Ovary (tissue), 9 donors: ENCODE measurements around the gene TSG101. TPM values are rescaled to one million over a fixed set of nuclear protein-coding genes. Genes with fewer than 3 reads are reported as not detected.

Source experiments
- DNase-seq, 5 donors: peaks; one replicate each; pipeline ENCODE4 v3.0.0-alpha.2; 2019 to 2020
- H3K27ac ChIP-seq, 2 donors: fragments of 200-600 bp; one replicate each; pipeline versions ENCODE4 v1.5.1 to v1.8.0; 2019 to 2022
- H3K27me3 ChIP-seq: fragments of 200-600 bp; one replicate; pipeline ENCODE4 v1.8.0; 2022
- H3K36me3 ChIP-seq: fragments of 200-600 bp; sonication (generic); one replicate; pipeline ENCODE4 v1.5.1; 2019
- H3K4me1 ChIP-seq: one replicate; pipeline ENCODE4 v1.8.1; 2013; ENCODE audit warnings: mild to moderate bottlenecking, moderate library complexity; ENCODE audit not compliant: insufficient read depth
- H3K4me3 ChIP-seq: fragments of 200-600 bp; sonication (generic); one replicate; pipeline ENCODE4 v1.5.1; 2017
- H3K9me3 ChIP-seq, 2 donors: fragments of 200-600 bp in 1 of 2; sonication (generic) in 1 of 2; one replicate each; pipeline versions ENCODE4 v1.5.1 to v1.8.1; 2013 to 2019; ENCODE audit warnings: mild to moderate bottlenecking in 1 of 2, moderate library complexity in 1 of 2
- CTCF ChIP-seq, 3 donors: fragments of 450-650 bp in 2 of 3; fragments of 200-600 bp in 1 of 3; IDR thresholded peaks; one replicate each; pipeline versions ENCODE4 v1.5.1 to v1.8.0; 2016 to 2022; ENCODE audit warnings: antibody characterized with exemption in 3 of 3, mild to moderate bottlenecking in 1 of 3
- EP300 ChIP-seq: sonication (generic); formaldehyde crosslinking; IDR thresholded peaks from one replicate; pipeline ENCODE4 v1.6.1; 2017; ENCODE audit warnings: antibody characterized with exemption
- POLR2A ChIP-seq: fragments of 450-650 bp; IDR thresholded peaks from one replicate; pipeline ENCODE4 v1.6.1; 2017; ENCODE audit warnings: antibody characterized with exemption, mild to moderate bottlenecking, moderate library complexity
- WGBS, 3 donors: extraction: QIAGEN DNeasy Blood & Tissue Kit in 1 of 3; methylation state at CpG; one replicate each; pipeline versions ENCODE4 v1.1.5 to v1.1.7; 2013 to 2017; 5-methylcytosine and 5-hydroxymethylcytosine counted together
- intact Hi-C, 4 donors: fragments of 100-400 bp; cut with DNase I; formaldehyde crosslinking; loops; one replicate each; pipeline versions ENCODE4 v1.11.0 to v1.15.1; 2022 to 2023
- polyA plus RNA-seq, 2 donors: library from polyadenylated mRNA; stranded (reverse); fragments of 200-250 nt in 1 of 2; fragments of 350-450 nt in 1 of 2; fragmentation: Illumina TruSeq in 1 of 2; extraction: RNeasy Lipid Tissue Mini Kit (QIAGEN cat#74804) in 1 of 2; gene quantifications; one replicate each; pipeline ENCODE4 v1.2.3, GENCODE V29; 2013 to 2014
- total RNA-seq, 7 donors: library from RNA; depleted of rRNA in 2 of 7; stranded (reverse); fragments of >200 nt in 2 of 7; fragmentation: NEBNext Ultra II Directional in 3 of 7; extraction: Animal tissue kit (Norgen Biotek cat#: 25700) in 3 of 7; gene quantifications; one replicate each; pipeline versions ENCODE4 v1.1.0 to v1.2.4, GENCODE V29; 2016 to 2023
- donor health status: DM: no; HTN: no; CAD: no; lungs with moderate emphysema.
- donor health status: DM: no; HTN: no; CAD: no.
- donor health status: Bipolar disorder and iron deficiency.
- donor health status: DM: yes; HTN: yes; CAD: no.
- donor health status: DM: no; HTN: no; CAD: no.
- donor health status: DM: yes; HTN: yes; CAD: no.

TSG101 gene
- total and polyA plus RNA-seq, 9 donors = 36.2 to 129 (median 46.3) TPM

- no peaks in the 10 kb centered on the region for H3K27me3 ChIP-seq
- H3K4me1 ChIP-seq = peaks cover 1% of the 10 kb centered on the region
- no peak overlapping the region for H3K4me3 ChIP-seq
- no peaks in the 10 kb centered on the region for H3K36me3 ChIP-seq
- H3K9me3 ChIP-seq = no peaks in the 10 kb centered on the region
- H3K27ac ChIP-seq = no peak overlapping the region
- intact Hi-C loops = no loop called here
- 90 to 95% (median 94%) methylated on average over 4 of the region's 4 CpGs for WGBS, 3 donors
- no peak for DNase-seq
- TF ChIP-seq CTCF (IDR thresholded peaks at IDR 0.05) (no peak), EP300 (no peak), POLR2A (no peak)
Measured at GRCh38 chr11:18495703-18496102, 31.0 kb downstream of the TSG101 start.

- no peak overlapping the region for H3K27ac ChIP-seq
Measured at GRCh38 chr11:18495271-18495670, 31.5 kb downstream of the TSG101 start.

GRCh38 chr11:18493310-18493709 is 33.4 kb downstream of the TSG101 start:
- Histone ChIP-seq H3K4me3 (no peak overlapping the region), H3K27ac (no peak overlapping the region), H3K27me3 (no peaks in the 10 kb centered on the region), H3K9me3 (no peaks in the 10 kb centered on the region), H3K36me3 (no peaks in the 10 kb centered on the region), H3K4me1 (peaks cover 1% of the 10 kb centered on the region)
- DNase-seq = no peak
- TF ChIP-seq EP300 (no peak), CTCF (IDR thresholded peaks at IDR 0.05) (no peak), POLR2A (no peak)
- intact Hi-C loops = no loop called here
- 66 to 84% (median 68%) methylated on average over 4 of the region's 4 CpGs for WGBS, 3 donors

More at GRCh38 chr11:18495271-18495670, 31.5 kb downstream of the TSG101 start:
- H3K27me3 ChIP-seq = no peaks in the 10 kb centered on the region
- H3K9me3 ChIP-seq = no peaks in the 10 kb centered on the region
- H3K36me3 ChIP-seq = no peaks in the 10 kb centered on the region
- peaks cover 1% of the 10 kb centered on the region for H3K4me1 ChIP-seq
- no peak for TF ChIP-seq EP300
- no peak for TF ChIP-seq POLR2A
- no peak for TF ChIP-seq CTCF (IDR thresholded peaks at IDR 0.05)
- DNase-seq = no peak
- H3K4me3 ChIP-seq = no peak overlapping the region
- intact Hi-C loops = no loop called here

- peaks cover 1% of the 10 kb centered on the region for H3K4me1 ChIP-seq
- H3K9me3 ChIP-seq = no peaks in the 10 kb centered on the region
- H3K36me3 ChIP-seq = no peaks in the 10 kb centered on the region
- no peak overlapping the region for H3K4me3 ChIP-seq
- intact Hi-C loops = no loop called here
- H3K27me3 ChIP-seq = no peaks in the 10 kb centered on the region
- no peak overlapping the region for H3K27ac ChIP-seq
- TF ChIP-seq EP300 (no peak), CTCF (IDR thresholded peaks at IDR 0.05) (no peak), POLR2A (no peak)
- no peak for DNase-seq
Measured at GRCh38 chr11:18492888-18493287, 33.9 kb downstream of the TSG101 start.

- no peak overlapping the region for H3K27ac ChIP-seq
- no peaks in the 10 kb centered on the region for H3K27me3 ChIP-seq
- intact Hi-C loops = no loop called here
- no peak overlapping the region for H3K4me3 ChIP-seq
- H3K4me1 ChIP-seq = peaks cover 1% of the 10 kb centered on the region
- H3K36me3 ChIP-seq = no peaks in the 10 kb centered on the region
- TF ChIP-seq POLR2A = no peak
- TF ChIP-seq CTCF (IDR thresholded peaks at IDR 0.05) = no peak
- no peak for TF ChIP-seq EP300
- WGBS, 3 donors = 92 to 97% (median 96%) methylated on average over 2 of the region's 2 CpGs
- no peaks in the 10 kb centered on the region for H3K9me3 ChIP-seq
- no peak for DNase-seq
Measured at GRCh38 chr11:18491924-18492323, 34.8 kb downstream of the TSG101 start.
